ENCODE results near the gene ZNF837. TPM values are rescaled to one million over a fixed set of nuclear protein-coding genes. Genes with fewer than 3 reads are reported as not detected.
A peak's percentile ranks its signal among the peaks of the same experiment; 100 is the strongest.

The ZNF837 gene
- total and polyA plus RNA-seq, 2 experiments from 2014 or later: 5.0 to 5.4 TPM

DNA sequence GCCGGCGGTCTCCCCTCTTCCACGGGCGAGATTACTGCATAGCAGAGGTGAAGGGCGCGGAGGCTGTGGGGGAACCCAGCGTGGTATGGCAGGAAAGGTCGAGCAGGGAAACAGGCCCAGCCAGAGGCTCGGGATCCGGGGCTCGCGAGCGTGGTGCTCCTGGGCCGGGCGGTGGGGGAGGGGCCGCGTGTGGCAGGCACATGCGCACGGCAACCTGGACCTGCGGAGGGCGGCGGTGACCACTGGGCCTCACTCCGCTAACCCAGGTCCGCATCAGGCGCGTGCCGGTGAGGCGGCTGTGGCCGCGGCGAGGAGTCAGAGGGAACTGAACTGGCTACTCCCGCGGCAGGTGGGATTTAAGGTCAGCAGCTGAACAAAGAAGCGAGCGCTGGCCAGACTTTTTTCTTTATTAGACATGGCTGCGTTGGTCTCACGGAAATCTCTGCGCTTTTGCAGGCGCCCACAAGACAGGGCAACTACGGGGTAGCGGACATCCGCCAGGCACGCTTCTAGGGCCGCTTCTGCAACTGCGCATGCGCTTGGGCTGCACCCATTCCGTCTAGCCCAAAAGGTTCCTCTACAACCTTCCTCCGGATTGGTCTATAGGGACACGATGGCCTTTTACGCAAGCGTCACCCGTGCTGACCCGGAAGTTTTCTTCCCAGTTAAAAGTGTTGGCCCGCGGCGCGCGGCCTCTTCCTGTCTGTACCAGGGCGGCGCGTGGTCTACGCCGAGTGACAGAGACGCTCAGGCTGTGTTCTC is 5.9 kb upstream of the ZNF837 start, which contains the start of gene RPS5:
RPS5 (plus strand) TSS at position 694 of the 762 bp plus-strand sequence. CDS start 869 bp downstream, outside the sequence.
- Histone ChIP-seq H3K9me3 (ENCODE audit: low read depth) (no peaks in the 10 kb centered on the region), H3K27me3 (no peaks in the 10 kb centered on the region), H3K36me3 (replicated peaks; ENCODE audit: insufficient read depth, low read depth) (no peaks in the 10 kb centered on the region), H3K4me3 (peak within 1 kb of the TSS; percentile 60), H3K9me2 (replicated peaks; ENCODE audit: insufficient read depth) (no peaks in the 10 kb centered on the region), H3K4me1 (ENCODE audit: insufficient read depth) (peaks cover 20% of the 10 kb centered on the region), H2AFZ (peak within 1 kb of the TSS; percentile 59), H3K27ac (peak within 1 kb of the TSS; percentile 99), H4K20me1 (ENCODE audit: insufficient read depth, poor library complexity, severe bottlenecking) (peaks cover 8% of the 10 kb centered on the region), H3K4me2 (peak within 1 kb of the TSS; percentile 95), H3K79me2 (peaks cover 48% of the 10 kb centered on the region)
- 1% methylated on average over 54 of the region's 64 CpGs for WGBS (ENCODE audit: low lambda C conversion rate, missing lambda C conversion rate)
- peak; percentile 98 for DNase-seq (ENCODE audit: low spot score)
- TF ChIP-seq EZH2 (IDR thresholded peaks at IDR 0.05; ENCODE audit: borderline replicate concordance): no peak
- TF ChIP-seq, protein P1, sequence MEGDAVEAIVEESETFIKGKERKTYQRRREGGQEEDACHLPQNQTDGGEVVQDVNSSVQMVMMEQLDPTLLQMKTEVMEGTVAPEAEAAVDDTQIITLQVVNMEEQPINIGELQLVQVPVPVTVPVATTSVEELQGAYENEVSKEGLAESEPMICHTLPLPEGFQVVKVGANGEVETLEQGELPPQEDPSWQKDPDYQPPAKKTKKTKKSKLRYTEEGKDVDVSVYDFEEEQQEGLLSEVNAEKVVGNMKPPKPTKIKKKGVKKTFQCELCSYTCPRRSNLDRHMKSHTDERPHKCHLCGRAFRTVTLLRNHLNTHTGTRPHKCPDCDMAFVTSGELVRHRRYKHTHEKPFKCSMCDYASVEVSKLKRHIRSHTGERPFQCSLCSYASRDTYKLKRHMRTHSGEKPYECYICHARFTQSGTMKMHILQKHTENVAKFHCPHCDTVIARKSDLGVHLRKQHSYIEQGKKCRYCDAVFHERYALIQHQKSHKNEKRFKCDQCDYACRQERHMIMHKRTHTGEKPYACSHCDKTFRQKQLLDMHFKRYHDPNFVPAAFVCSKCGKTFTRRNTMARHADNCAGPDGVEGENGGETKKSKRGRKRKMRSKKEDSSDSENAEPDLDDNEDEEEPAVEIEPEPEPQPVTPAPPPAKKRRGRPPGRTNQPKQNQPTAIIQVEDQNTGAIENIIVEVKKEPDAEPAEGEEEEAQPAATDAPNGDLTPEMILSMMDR (IDR thresholded peaks at IDR 0.05; ENCODE audit: poor library complexity): no peak
- no peak for TF ChIP-seq EZH2phosphoT487 (IDR thresholded peaks at IDR 0.05; ENCODE audit: low read depth, severe bottlenecking, unreplicated experiment)

DNA sequence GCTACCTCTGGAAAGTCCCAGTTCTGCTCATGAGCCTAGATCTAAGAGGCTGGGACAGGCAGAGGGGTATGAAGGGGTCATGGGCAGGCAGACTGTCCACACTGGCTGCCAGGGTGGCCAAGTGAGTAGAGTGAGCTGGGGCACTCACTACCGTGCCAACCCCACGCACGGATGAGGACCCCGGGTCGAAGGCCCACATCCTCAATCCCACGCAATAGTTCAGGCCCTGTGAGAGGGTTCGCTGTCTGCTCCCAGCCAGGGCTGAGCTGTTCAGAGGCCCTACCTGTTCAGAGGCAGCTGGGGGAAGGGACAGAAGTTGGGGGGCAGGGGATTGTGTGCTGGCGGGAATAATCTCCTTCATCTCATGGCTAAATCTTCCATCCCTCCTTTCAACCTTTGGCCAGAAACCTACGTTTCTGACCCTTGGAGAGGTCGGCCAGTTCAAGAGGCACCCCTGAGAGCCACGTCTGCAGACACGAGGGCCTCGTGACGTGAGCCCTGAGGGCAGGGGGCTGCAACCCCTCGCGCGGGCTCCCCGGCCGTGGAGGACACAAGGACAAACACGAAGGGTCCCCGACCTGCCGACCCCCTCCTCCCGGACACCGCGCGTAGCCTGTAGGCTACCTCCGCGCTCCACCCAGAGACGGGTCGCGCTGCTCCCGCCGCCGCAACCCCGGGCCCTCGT is 5.2 kb upstream of the ZNF837 start:
- Histone ChIP-seq H3K27ac (peak overlapping the region; percentile 99), H3K9me2 (replicated peaks; ENCODE audit: insufficient read depth) (no peaks in the 10 kb centered on the region), H3K4me2 (peak overlapping the region; percentile 86), H3K79me2 (peaks cover 53% of the 10 kb centered on the region), H2AFZ (peak overlapping the region; percentile 59), H3K9me3 (ENCODE audit: low read depth) (no peaks in the 10 kb centered on the region), H3K4me3 (peak overlapping the region; percentile 37), H3K36me3 (replicated peaks; ENCODE audit: insufficient read depth, low read depth) (no peaks in the 10 kb centered on the region), H3K4me1 (ENCODE audit: insufficient read depth) (peaks cover 24% of the 10 kb centered on the region), H3K27me3 (no peaks in the 10 kb centered on the region), H4K20me1 (ENCODE audit: insufficient read depth, poor library complexity, severe bottlenecking) (peaks cover under 1% of the 10 kb centered on the region)
- WGBS (ENCODE audit: low lambda C conversion rate, missing lambda C conversion rate): 16% methylated on average over 34 of the region's 36 CpGs
- no peak for DNase-seq (ENCODE audit: low spot score)
- TF ChIP-seq EZH2phosphoT487 (IDR thresholded peaks at IDR 0.05; ENCODE audit: low read depth, severe bottlenecking, unreplicated experiment): no peak
- TF ChIP-seq, protein P1 (IDR thresholded peaks at IDR 0.05; ENCODE audit: poor library complexity): no peak
- no peak for TF ChIP-seq EZH2 (IDR thresholded peaks at IDR 0.05; ENCODE audit: borderline replicate concordance)

DNA sequence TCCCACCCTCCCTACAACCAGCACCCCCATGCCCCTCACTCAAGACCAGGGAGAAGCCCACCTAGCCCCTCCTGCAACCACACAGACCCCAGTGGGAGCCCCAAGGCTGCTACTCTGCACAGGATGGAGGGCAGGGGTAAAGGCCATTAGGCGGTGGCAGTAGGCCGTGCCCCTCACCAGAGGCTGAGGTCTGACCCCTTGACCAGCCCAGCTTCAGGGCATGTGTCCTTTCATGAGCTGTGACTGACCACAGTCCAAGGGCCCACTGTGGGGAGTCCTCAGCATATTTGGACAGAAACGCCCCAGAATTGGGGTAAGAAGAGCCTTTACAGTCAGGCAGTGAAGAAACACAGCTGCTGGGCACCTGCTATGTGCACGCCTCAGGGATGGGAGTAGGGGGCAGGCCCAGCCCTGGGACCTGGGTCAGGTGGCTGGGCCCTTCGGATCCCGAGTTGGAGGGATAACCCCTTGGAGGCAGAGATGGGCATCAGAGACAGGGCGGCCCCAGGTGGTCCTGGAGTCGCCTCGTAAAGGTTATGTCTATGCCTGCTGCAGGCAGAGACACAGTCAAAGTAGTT is 4.6 kb upstream of the ZNF837 start:
- no peak for DNase-seq (ENCODE audit: low spot score)
- Histone ChIP-seq H3K27ac (peak overlapping the region; percentile 99), H3K4me2 (peak overlapping the region; percentile 86), H3K4me1 (ENCODE audit: insufficient read depth) (peaks cover 24% of the 10 kb centered on the region), H3K79me2 (peaks cover 48% of the 10 kb centered on the region), H2AFZ (peak overlapping the region; percentile 59), H3K9me3 (ENCODE audit: low read depth) (no peaks in the 10 kb centered on the region), H3K9me2 (replicated peaks; ENCODE audit: insufficient read depth) (no peaks in the 10 kb centered on the region), H4K20me1 (ENCODE audit: insufficient read depth, poor library complexity, severe bottlenecking) (no peaks in the 10 kb centered on the region), H3K4me3 (no peak overlapping the region), H3K27me3 (no peaks in the 10 kb centered on the region), H3K36me3 (replicated peaks; ENCODE audit: insufficient read depth, low read depth) (no peaks in the 10 kb centered on the region)
- 91% methylated on average over 9 of the region's 9 CpGs for WGBS (ENCODE audit: low lambda C conversion rate, missing lambda C conversion rate)
- TF ChIP-seq EZH2phosphoT487 (IDR thresholded peaks at IDR 0.05; ENCODE audit: low read depth, severe bottlenecking, unreplicated experiment): no peak

Measured in hepatocyte (in vitro differentiated cells).